Heart left ventricle (tissue), 16 donors: ENCODE measurements around the gene SLC1A7. TPM values are rescaled to one million over a fixed set of nuclear protein-coding genes. Genes with fewer than 3 reads are reported as not detected.

ENCODE experiments used
- ATAC-seq, 4 donors: fragments of 200-7000 bp; cut with Tn5 transposase; one replicate each; pipeline ENCODE4 v1.9.1; 2020 to 2022; ENCODE audit warnings: moderate library complexity in 4 of 4, mild to moderate bottlenecking in 3 of 4, moderate number of reproducible peaks in 1 of 4
- DNase-seq, 5 donors: peaks; one replicate each; pipeline ENCODE4 v3.0.0-alpha.2; 2020
- H3K27ac ChIP-seq, 12 donors: fragments of 200-600 bp; sonication (generic) in 4 of 12; one replicate each; pipeline versions ENCODE4 v1.5.0 to v1.8.0; 2016 to 2022; ENCODE audit warnings: mild to moderate bottlenecking in 2 of 12
- H3K27me3 ChIP-seq, 9 donors: fragments of 200-600 bp; sonication (generic) in 2 of 9; one replicate each; pipeline versions ENCODE4 v1.5.1 to v1.8.0; 2016 to 2022; ENCODE audit warnings: mild to moderate bottlenecking in 3 of 9
- H3K36me3 ChIP-seq, 9 donors: fragments of 200-600 bp; sonication (generic) in 2 of 9; one replicate each; pipeline versions ENCODE4 v1.5.0 to v1.8.0; 2018 to 2022; ENCODE audit warnings: mild to moderate bottlenecking in 2 of 9
- H3K4me1 ChIP-seq, 12 donors: fragments of 200-600 bp; sonication (generic) in 4 of 12; one replicate each; pipeline versions ENCODE4 v1.5.0 to v1.8.0; 2016 to 2022; ENCODE audit warnings: mild to moderate bottlenecking in 3 of 12
- H3K4me3 ChIP-seq, 12 donors: fragments of 200-600 bp; sonication (generic) in 4 of 12; one replicate each; pipeline versions ENCODE4 v1.5.0 to v1.8.0; 2017 to 2022; ENCODE audit warnings: mild to moderate bottlenecking in 9 of 12, moderate library complexity in 4 of 12
- H3K9me3 ChIP-seq, 12 donors: fragments of 200-600 bp; sonication (generic) in 4 of 12; one replicate each; pipeline versions ENCODE4 v1.5.0 to v1.8.0; 2016 to 2022; ENCODE audit warnings: mild to moderate bottlenecking in 1 of 12
- POLR2A ChIP-seq, 2 donors: fragments of 450-650 bp; IDR thresholded peaks; one replicate each; pipeline ENCODE4 v1.6.1; 2017; ENCODE audit warnings: antibody characterized with exemption in 2 of 2, mild to moderate bottlenecking in 2 of 2, moderate library complexity in 2 of 2
- WGBS, 4 donors: extraction: QIAGEN DNeasy Blood & Tissue Kit in 2 of 4; methylation state at CpG; one replicate each; pipeline versions ENCODE4 v1.1.5 to v1.1.7; 2013 to 2018; 5-methylcytosine and 5-hydroxymethylcytosine counted together
- intact Hi-C, 10 donors: fragments of 100-400 bp; cut with DNase I; formaldehyde crosslinking; loops; one replicate each; pipeline versions ENCODE4 v1.11.1 to v1.14.2; 2022
- polyA plus RNA-seq, 2 donors: library from polyadenylated mRNA; stranded (reverse); fragments of 200-250 nt; gene quantifications; one replicate each; pipeline ENCODE4 v1.2.3, GENCODE V29; 2013
- total RNA-seq, 9 donors: library from RNA; depleted of rRNA in 2 of 9; stranded (reverse); fragments of >200 nt in 2 of 9; fragmentation: NEBNext Ultra II Directional in 3 of 9; extraction: Animal tissue kit (Norgen Biotek cat#: 25700) in 3 of 9; gene quantifications; one replicate each; pipeline versions ENCODE4 v1.1.0 to v1.2.4, GENCODE V29; 2016 to 2023
- TF ChIP-seq, protein P1 (sequence below), 12 donors: fragments of 200-600 bp; sonication (generic) in 4 of 12; IDR thresholded peaks; one replicate each; pipeline versions ENCODE4 v1.5.0 to v1.8.0; 2018 to 2022; ENCODE audit warnings: antibody characterized with exemption in 12 of 12, mild to moderate bottlenecking in 5 of 12
- donor health status: ischemic (EF 13 %, LVEDD 7.1; RV severe dilation, severe dysfunction).
- donor health status: healthy with polysubstance abuse.
- donor health status: DM: no; HTN: yes; CAD: no.
- donor health status: DM: no; HTN: no; CAD: no.
- donor health status: ischemic (EF 25% LVEDD 6.9; RV normal size, moderate dysfunction).
- donor health status: ischemic (EF 25% LVEDD 5.7; RV mildly dilated, moderate dysfunction).
- donor health status: healthy.
- donor health status: DM: yes; HTN: yes; CAD: no.
- donor health status: ischemic (EF 35%, LVEDD 5.7; RV mildly dilated, moderate dysfunction).
- donor health status: nonischemic (EF 11% LVEDD 7.7; RV severe dilation, severe dysfunction).
- donor health status: DM: yes; HTN: yes; CAD: no.
- donor health status: PGD.
- donor health status: ischemic (EF 29% LVEDD 5.4; RV normal size, mild dysfunction).
- donor health status: nonischemic (EF 23%, LVEDD 6.1; RV moderate dilation, normal function).

The SLC1A7 gene
- total and polyA plus RNA-seq, 11 donors: 0.07 to 1.1 (median 0.33) TPM; not detected in 2

DNA sequence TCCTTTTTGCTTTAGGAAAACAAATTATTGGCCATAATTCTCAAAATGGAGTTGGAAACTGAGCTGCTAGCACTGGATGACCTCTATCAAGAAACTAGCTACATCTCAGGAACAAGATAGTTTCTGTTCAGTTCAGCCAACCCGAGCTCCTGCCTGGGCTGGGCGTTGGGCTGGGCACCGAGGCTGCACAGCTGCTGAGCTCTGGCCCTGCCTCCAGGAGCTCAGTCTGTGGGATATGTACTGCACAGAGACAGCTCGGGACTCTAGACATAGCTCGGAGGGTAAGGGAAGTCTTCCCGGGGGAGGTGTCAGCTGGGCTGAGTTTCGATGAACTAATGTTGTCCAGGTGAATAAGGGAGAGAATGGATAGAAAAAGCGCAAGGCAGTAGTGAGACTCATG lies 24.5 kb upstream of the SLC1A7 start:
- H3K9me3 ChIP-seq: no peaks in the 10 kb centered on the region
- no peak overlapping the region for H3K4me3 ChIP-seq
- no peak overlapping the region for H3K27ac ChIP-seq
- intact Hi-C loops: no loop called here
- no peak for TF ChIP-seq POLR2A (IDR thresholded peaks at IDR 0.05)
- TF ChIP-seq, protein P1, sequence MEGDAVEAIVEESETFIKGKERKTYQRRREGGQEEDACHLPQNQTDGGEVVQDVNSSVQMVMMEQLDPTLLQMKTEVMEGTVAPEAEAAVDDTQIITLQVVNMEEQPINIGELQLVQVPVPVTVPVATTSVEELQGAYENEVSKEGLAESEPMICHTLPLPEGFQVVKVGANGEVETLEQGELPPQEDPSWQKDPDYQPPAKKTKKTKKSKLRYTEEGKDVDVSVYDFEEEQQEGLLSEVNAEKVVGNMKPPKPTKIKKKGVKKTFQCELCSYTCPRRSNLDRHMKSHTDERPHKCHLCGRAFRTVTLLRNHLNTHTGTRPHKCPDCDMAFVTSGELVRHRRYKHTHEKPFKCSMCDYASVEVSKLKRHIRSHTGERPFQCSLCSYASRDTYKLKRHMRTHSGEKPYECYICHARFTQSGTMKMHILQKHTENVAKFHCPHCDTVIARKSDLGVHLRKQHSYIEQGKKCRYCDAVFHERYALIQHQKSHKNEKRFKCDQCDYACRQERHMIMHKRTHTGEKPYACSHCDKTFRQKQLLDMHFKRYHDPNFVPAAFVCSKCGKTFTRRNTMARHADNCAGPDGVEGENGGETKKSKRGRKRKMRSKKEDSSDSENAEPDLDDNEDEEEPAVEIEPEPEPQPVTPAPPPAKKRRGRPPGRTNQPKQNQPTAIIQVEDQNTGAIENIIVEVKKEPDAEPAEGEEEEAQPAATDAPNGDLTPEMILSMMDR (IDR thresholded peaks at IDR 0.05): no peak
- ATAC-seq (peak in 2 of 4 donors; percentile 15 to 61), DNase-seq (no peak)
- peaks cover 0 to 14% (median 0%) of the 10 kb centered on the region in 12 donors for H3K4me1 ChIP-seq
- H3K36me3 ChIP-seq: no peaks in the 10 kb centered on the region
- 73 to 78% (median 74%) methylated on average over 8 of the region's 8 CpGs for WGBS, 4 donors
- H3K27me3 ChIP-seq: peaks cover 0 to 4% (median 0%) of the 10 kb centered on the region in 9 donors

DNA sequence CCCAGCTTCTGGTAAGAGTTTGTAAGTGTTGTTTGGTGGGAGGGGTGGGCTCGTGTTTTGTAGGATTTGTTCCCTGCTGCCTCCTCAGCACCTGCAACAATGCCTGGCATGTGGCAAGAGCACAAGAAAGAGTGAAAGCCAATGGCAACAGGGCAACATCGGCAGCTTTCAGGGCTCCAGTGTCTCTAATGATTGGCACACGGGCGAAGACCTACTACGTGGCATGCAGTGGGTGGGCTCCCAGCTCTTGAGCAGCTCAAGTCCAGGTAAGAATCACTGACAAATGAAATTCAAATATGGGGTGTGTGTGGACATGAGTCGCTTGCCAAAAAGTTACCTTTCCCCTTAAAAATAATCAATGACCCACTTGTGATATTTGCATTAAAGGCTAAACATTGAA lies 23.9 kb upstream of the SLC1A7 start:
- Histone ChIP-seq H3K4me1 (peaks cover 0 to 14% (median 0%) of the 10 kb centered on the region in 12 donors), H3K4me3 (no peak overlapping the region), H3K27me3 (peaks cover 0 to 4% (median 0%) of the 10 kb centered on the region in 9 donors), H3K36me3 (no peaks in the 10 kb centered on the region), H3K9me3 (no peaks in the 10 kb centered on the region), H3K27ac (no peak overlapping the region)
- DNase-seq (no peak), ATAC-seq (no peak)
- TF ChIP-seq, protein P1 (IDR thresholded peaks at IDR 0.05): no peak
- TF ChIP-seq POLR2A (IDR thresholded peaks at IDR 0.05): no peak
- 82 to 87% (median 85%) methylated on average over 6 of the region's 6 CpGs for WGBS, 4 donors
- intact Hi-C loops: no loop called here

DNA sequence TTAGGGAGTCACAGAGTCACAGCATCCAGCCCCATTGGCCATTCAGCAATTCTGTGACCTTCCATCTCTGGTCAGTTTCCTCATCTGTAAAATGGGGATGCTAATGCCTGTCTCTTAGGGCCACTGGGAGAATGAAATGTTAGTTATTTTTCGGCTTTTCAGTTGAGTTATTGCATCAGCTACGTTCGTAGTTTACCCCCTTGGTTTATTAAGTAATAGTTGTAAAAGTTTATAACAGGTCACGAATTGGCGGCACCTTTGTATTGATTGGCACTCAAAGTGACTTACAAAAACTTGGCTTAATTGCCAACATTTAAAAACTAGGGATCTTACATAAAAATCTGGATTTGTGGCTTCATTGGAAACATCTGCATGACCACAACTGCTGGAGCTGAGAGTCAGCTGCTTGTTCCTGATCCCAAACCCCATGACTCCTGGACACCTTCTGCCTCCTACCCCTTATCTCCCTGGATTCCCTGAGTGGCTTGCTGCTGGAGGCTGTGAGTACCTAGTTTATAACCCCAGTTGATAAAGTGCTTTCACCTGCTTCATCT lies 23.0 kb upstream of the SLC1A7 start:
- intact Hi-C loops: no loop called here
- Histone ChIP-seq H3K36me3 (no peaks in the 10 kb centered on the region), H3K4me1 (peaks cover 0 to 14% (median 0%) of the 10 kb centered on the region in 12 donors), H3K27ac (no peak overlapping the region), H3K9me3 (no peaks in the 10 kb centered on the region), H3K27me3 (peaks cover 0 to 4% (median 0%) of the 10 kb centered on the region in 9 donors), H3K4me3 (no peak overlapping the region)
- WGBS, 4 donors: 81 to 93% (median 87%) methylated on average over 5 of the region's 5 CpGs
- DNase-seq (no peak), ATAC-seq (peak in 2 of 4 donors; percentile 33 to 45)
- TF ChIP-seq, protein P1 (IDR thresholded peaks at IDR 0.05): no peak
- TF ChIP-seq POLR2A (IDR thresholded peaks at IDR 0.05): no peak

DNA sequence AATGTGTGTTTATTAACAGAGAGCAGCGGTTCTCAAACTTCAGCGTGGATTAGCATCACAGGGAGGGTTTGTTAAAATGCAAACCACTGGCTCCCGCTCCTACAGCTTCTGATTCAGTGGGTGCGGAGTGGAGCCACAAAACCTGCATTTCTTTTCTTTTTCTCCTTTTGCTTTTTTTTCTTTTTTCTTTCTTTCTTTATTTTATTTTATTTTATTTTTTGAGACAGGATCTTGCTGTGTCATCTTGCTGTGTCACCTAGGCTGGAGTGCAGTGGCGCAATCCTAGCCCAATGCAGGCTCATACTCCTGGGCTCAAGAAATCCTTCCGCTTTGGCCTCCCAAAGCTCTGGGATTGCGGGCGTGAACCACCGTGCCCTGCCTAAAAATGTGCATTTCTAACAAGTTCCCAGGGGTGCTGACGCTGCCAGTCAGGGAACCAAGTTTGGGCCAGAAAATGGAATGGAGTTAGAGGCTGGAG lies 20.9 kb upstream of the SLC1A7 start:
- Histone ChIP-seq H3K27me3 (peaks cover 0 to 4% (median 0%) of the 10 kb centered on the region in 9 donors), H3K9me3 (no peaks in the 10 kb centered on the region), H3K27ac (no peak overlapping the region), H3K4me3 (no peak overlapping the region), H3K36me3 (no peaks in the 10 kb centered on the region), H3K4me1 (peaks cover 0 to 14% (median 0%) of the 10 kb centered on the region in 12 donors)
- DNase-seq (no peak), ATAC-seq (no peak)
- TF ChIP-seq POLR2A (IDR thresholded peaks at IDR 0.05): no peak
- TF ChIP-seq, protein P1 (IDR thresholded peaks at IDR 0.05): no peak
- intact Hi-C loops: no loop called here
- WGBS, 4 donors: 75 to 81% (median 78%) methylated on average over 10 of the region's 10 CpGs
